Measurements from ENCODE around the gene THAP8. TPM values are rescaled to one million over a fixed set of nuclear protein-coding genes. Genes with fewer than 3 reads are reported as not detected.

THAP8 gene
- polyA plus RNA-seq, 1 experiment = 3.9 TPM

DNA sequence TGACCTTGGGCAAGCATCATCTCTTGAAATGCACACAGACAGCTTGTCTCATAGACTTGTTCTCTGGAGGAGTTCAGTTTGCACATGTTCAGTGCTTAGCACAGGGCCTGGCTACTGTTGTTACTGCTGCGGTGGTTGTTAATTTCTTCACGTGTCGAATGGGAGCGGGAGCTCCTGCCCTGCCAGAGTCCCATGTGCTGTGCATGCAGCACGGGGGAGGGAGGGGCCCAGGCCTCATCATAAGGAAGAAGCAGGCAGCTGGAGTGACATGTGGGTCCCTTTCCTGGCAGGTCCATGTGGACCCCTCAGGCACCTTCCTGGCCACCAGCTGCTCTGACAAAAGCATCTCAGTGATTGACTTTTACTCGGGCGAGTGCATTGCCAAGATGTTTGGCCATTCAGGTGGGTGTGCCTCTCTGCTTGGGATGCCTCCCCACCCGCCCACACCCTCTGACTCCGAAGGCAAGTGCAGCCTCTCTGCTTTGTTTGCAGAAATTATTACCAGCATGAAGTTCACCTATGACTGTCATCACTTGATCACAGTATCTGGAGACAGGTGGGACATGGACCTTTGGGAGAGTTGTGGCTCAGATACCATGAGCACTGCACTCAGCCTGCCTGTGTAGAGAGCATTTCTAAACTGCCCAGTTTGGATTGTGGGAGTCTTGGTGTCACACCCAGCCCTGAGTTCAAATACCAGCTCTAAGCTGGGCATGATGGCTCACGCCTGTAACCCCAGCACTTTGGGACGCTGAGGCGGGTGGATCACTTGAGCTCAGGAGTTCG is 37.0 kb upstream of the THAP8 start:
- Histone ChIP-seq H3K27me3 (ENCODE audit: control insufficient read depth, insufficient read depth, low read length) (no peaks in the 10 kb centered on the region), H3K27ac (ENCODE audit: low read depth, low read length) (no peak overlapping the region), H3K9me3 (ENCODE audit: control insufficient read depth, insufficient read depth, low read length) (no peaks in the 10 kb centered on the region), H3K4me3 (ENCODE audit: low read depth, low read length) (no peak overlapping the region)
- TF ChIP-seq CTCF (IDR thresholded peaks at IDR 0.05; ENCODE audit: low read depth, low read length) = no peak
- no peak for DNase-seq (ENCODE audit: low read depth, low spot score)
- ChIA-PET CTCF (no interaction called here), POLR2A (no interaction called here)

- no peaks in the 10 kb centered on the region for H3K9me3 ChIP-seq (ENCODE audit: control insufficient read depth, insufficient read depth, low read length)
- DNase-seq (ENCODE audit: low read depth, low spot score) = no peak
- no peak overlapping the region for H3K27ac ChIP-seq (ENCODE audit: low read depth, low read length)
- no peaks in the 10 kb centered on the region for H3K27me3 ChIP-seq (ENCODE audit: control insufficient read depth, insufficient read depth, low read length)
- ChIA-PET POLR2A (no interaction called here), CTCF (no interaction called here)
- no peak for TF ChIP-seq CTCF (IDR thresholded peaks at IDR 0.05; ENCODE audit: low read depth, low read length)
- H3K4me3 ChIP-seq (ENCODE audit: low read depth, low read length) = no peak overlapping the region
Measured at GRCh38 chr19:36089847-36090246, 35.8 kb upstream of the THAP8 start.

- no peak for DNase-seq (ENCODE audit: low read depth, low spot score)
- Histone ChIP-seq H3K27me3 (ENCODE audit: control insufficient read depth, insufficient read depth, low read length) (no peaks in the 10 kb centered on the region), H3K4me3 (ENCODE audit: low read depth, low read length) (no peak overlapping the region), H3K27ac (ENCODE audit: low read depth, low read length) (no peak overlapping the region), H3K9me3 (ENCODE audit: control insufficient read depth, insufficient read depth, low read length) (no peaks in the 10 kb centered on the region)
- TF ChIP-seq CTCF (IDR thresholded peaks at IDR 0.05; ENCODE audit: low read depth, low read length) = no peak
- POLR2A ChIA-PET = no interaction called here
- CTCF ChIA-PET = no interaction called here
Measured at GRCh38 chr19:36086326-36086725, 32.2 kb upstream of the THAP8 start.

DNA sequence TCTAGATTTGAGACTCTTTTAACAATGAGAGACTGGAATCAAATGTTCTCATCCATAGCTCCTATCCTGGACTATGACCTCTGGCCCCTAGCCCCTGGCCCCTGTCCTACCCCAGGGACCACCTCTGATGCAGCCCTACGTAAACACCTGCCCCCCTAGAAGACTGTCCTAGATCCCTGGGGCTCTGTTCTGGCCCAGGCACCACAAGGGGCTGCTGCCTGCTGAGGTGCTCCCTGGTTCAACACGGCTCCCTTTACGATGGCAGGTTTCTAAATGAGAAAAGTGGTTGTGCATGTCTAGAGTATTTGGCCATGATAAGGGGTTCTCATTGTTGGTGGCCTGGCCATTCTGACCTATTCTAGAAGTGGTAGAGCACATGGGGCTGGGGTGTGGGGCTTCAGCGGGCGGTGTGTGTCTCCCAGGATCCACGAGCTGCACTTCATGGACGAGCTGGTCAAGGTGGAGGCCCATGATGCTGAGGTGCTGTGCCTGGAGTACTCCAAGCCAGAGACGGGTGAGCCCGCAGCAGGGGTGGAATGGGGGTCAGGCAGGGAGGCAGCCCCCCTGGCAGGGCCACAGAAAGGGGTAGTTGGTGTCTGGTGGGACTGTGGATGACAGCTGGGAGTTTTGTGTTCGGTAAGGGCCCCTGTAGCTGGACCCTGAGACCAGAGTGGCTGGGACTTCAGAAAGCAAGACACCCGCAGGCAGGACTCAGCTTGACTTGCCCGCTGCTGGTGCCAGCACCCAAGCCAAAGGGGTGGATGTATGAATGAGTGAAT is 30.3 kb upstream of the THAP8 start:
- Histone ChIP-seq H3K27me3 (ENCODE audit: control insufficient read depth, insufficient read depth, low read length) (no peaks in the 10 kb centered on the region), H3K27ac (ENCODE audit: low read depth, low read length) (no peak overlapping the region), H3K4me3 (ENCODE audit: low read depth, low read length) (no peak overlapping the region), H3K9me3 (ENCODE audit: control insufficient read depth, insufficient read depth, low read length) (no peaks in the 10 kb centered on the region)
- POLR2A ChIA-PET = no interaction called here
- no peak for TF ChIP-seq CTCF (IDR thresholded peaks at IDR 0.05; ENCODE audit: low read depth, low read length)
- CTCF ChIA-PET = no interaction called here
- DNase-seq (ENCODE audit: low read depth, low spot score) = no peak

DNA sequence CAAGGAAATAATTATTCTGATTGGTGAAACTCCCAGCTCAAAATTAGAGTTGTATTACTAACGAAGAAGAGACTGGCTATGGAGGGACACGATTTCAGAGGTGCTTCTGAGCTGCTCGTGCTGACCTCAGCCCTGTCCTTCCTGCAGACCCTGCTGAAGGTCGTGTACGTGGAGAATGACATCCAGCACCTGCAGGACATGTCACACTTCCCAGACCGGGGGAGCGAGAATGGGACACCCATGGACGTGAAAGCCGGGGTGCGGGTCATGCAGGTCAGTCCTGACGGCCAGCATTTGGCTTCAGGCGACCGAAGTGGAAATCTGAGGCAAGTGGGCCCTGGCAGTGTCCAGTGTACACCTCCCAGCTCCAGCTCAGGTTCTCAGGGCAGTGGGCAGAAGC is 28.8 kb upstream of the THAP8 start:
- H3K9me3 ChIP-seq (ENCODE audit: control insufficient read depth, insufficient read depth, low read length) = no peaks in the 10 kb centered on the region
- H3K4me3 ChIP-seq (ENCODE audit: low read depth, low read length) = no peak overlapping the region
- TF ChIP-seq CTCF (IDR thresholded peaks at IDR 0.05; ENCODE audit: low read depth, low read length) = no peak
- H3K27ac ChIP-seq (ENCODE audit: low read depth, low read length) = no peak overlapping the region
- H3K27me3 ChIP-seq (ENCODE audit: control insufficient read depth, insufficient read depth, low read length) = no peaks in the 10 kb centered on the region
- POLR2A ChIA-PET = interaction anchor here (0.6 kb wide), 1 partner anchor 12 kb away, joined by 3 read pairs; no protein-coding TSS in a partner anchor
- CTCF ChIA-PET = no interaction called here
- DNase-seq (ENCODE audit: low read depth, low spot score) = no peak
